CD14-positive monocyte (primary cell): Measurements from ENCODE around the gene CPEB3. TPM values are rescaled to one million over a fixed set of nuclear protein-coding genes. Genes with fewer than 3 reads are reported as not detected.
A peak's percentile ranks its signal among the peaks of the same experiment; 100 is the strongest.

Experiments
- DNase-seq, 3 donors: peaks; one replicate each; pipeline ENCODE4 v3.0.0-alpha.2; 2011 to 2022
- H2AFZ ChIP-seq: 2 replicates; pipeline ENCODE4 v1.6.0; 2012; ENCODE audit warnings: mild to moderate bottlenecking, low read depth, low read length, inconsistent platforms; ENCODE audit not compliant: insufficient read depth, poor library complexity, severe bottlenecking
- H3K27ac ChIP-seq, 2 donors: 1 replicate in 1 of 2; 2 replicates in 1 of 2; pipeline ENCODE4 v1.5.1; 2012 to 2013; ENCODE audit warnings: low read length in 2 of 2, control low read depth in 1 of 2, inconsistent platforms in 1 of 2, low read depth in 1 of 2, mild to moderate bottlenecking in 1 of 2
- H3K27me3 ChIP-seq, 2 donors: one replicate each; pipeline versions ENCODE4 v1.6.0 to v1.6.1; 2011 to 2013; ENCODE audit warnings: low read length in 2 of 2; ENCODE audit not compliant: control insufficient read depth in 2 of 2, insufficient read depth in 2 of 2
- H3K36me3 ChIP-seq, 2 donors: replicated peaks in 1 of 2; 1 replicate in 1 of 2; 2 replicates in 1 of 2; pipeline versions ENCODE4 v1.5.1 to v1.6.1; 2012 to 2013; ENCODE audit warnings: low read length in 2 of 2, control low read depth in 1 of 2, inconsistent platforms in 1 of 2, mild to moderate bottlenecking in 1 of 2; ENCODE audit not compliant: insufficient read depth in 2 of 2, control insufficient read depth in 1 of 2
- H3K4me1 ChIP-seq, 2 donors: 1 replicate in 1 of 2; 2 replicates in 1 of 2; pipeline versions ENCODE4 v1.5.1 to v1.6.1; 2012 to 2013; ENCODE audit warnings: low read length in 2 of 2, control low read depth in 1 of 2, inconsistent platforms in 1 of 2, mild to moderate bottlenecking in 1 of 2, moderate library complexity in 1 of 2; ENCODE audit not compliant: insufficient read depth in 2 of 2, control insufficient read depth in 1 of 2
- H3K4me2 ChIP-seq: replicated peaks from 2 replicates; pipeline ENCODE3; 2012; ENCODE audit warnings: low read length, moderate library complexity, mild to moderate bottlenecking; ENCODE audit not compliant: poor library complexity, severe bottlenecking; ENCODE audit errors: extremely low read depth
- H3K4me3 ChIP-seq, 3 experiments: fragments of 200-600 bp in 1 of 3; sonication (generic) in 1 of 3; replicated peaks in 1 of 3; 1 replicate in 2 of 3; 2 replicates in 1 of 3; pipeline ENCODE4 v1.5.1; 2011 to 2013; ENCODE audit warnings: low read length in 3 of 3, mild to moderate bottlenecking in 3 of 3, control low read depth in 2 of 3, low read depth in 2 of 3, inconsistent platforms in 1 of 3, moderate library complexity in 1 of 3
- H3K79me2 ChIP-seq: 2 replicates; pipeline ENCODE4 v1.6.0; 2012; ENCODE audit warnings: mild to moderate bottlenecking, control low read depth, inconsistent platforms, low read length, moderate library complexity; ENCODE audit not compliant: insufficient read depth
- H3K9ac ChIP-seq: 2 replicates; pipeline ENCODE4 v1.6.0; 2017; ENCODE audit warnings: low read length, mild to moderate bottlenecking; ENCODE audit not compliant: insufficient read depth, poor library complexity, severe bottlenecking
- H3K9me3 ChIP-seq, 2 donors: replicated peaks in 1 of 2; 1 replicate in 1 of 2; 2 replicates in 1 of 2; pipeline versions ENCODE4 v1.5.1 to v1.6.1; 2012 to 2013; ENCODE audit warnings: low read length in 2 of 2, control low read depth in 1 of 2; ENCODE audit not compliant: control insufficient read depth in 1 of 2, insufficient read depth in 1 of 2
- H4K20me1 ChIP-seq: 2 replicates; pipeline ENCODE4 v1.6.0; 2012; ENCODE audit warnings: mild to moderate bottlenecking, low read length, control low read depth, moderate library complexity; ENCODE audit not compliant: insufficient read depth
- H3K27ac Mint-ChIP-seq, 7 donors: one replicate each; pipeline ENCODE4 v1.8.0; 2020; ENCODE audit warnings: mild to moderate bottlenecking in 7 of 7, mixed read lengths in 7 of 7, moderate library complexity in 6 of 7, inconsistent platforms in 2 of 7
- H3K27me3 Mint-ChIP-seq, 3 donors: one replicate each; pipeline ENCODE4 v1.8.0; 2021 to 2022; ENCODE audit warnings: low read depth in 3 of 3, mild to moderate bottlenecking in 3 of 3, mixed read lengths in 3 of 3, moderate library complexity in 3 of 3, inconsistent platforms in 1 of 3
- H3K36me3 Mint-ChIP-seq, 2 donors: one replicate each; pipeline ENCODE4 v1.8.0; 2020; ENCODE audit warnings: mixed read lengths in 2 of 2, inconsistent platforms in 1 of 2, mild to moderate bottlenecking in 1 of 2
- H3K4me1 Mint-ChIP-seq: one replicate; pipeline ENCODE4 v1.8.0; 2020; ENCODE audit warnings: mild to moderate bottlenecking, mixed read lengths
- H3K4me3 Mint-ChIP-seq, 2 donors: one replicate each; pipeline ENCODE4 v1.8.0; 2020; ENCODE audit warnings: mild to moderate bottlenecking in 2 of 2, mixed read lengths in 2 of 2, moderate library complexity in 1 of 2
- H3K9me3 Mint-ChIP-seq, 7 donors: one replicate each; pipeline ENCODE4 v1.8.0; 2020 to 2022; ENCODE audit warnings: mixed read lengths in 7 of 7, mild to moderate bottlenecking in 6 of 7, moderate library complexity in 6 of 7, inconsistent platforms in 2 of 7
- CTCF ChIP-seq: fragments of 200-600 bp; IDR thresholded peaks from one replicate; pipeline ENCODE4 v1.8.0; 2022; ENCODE audit warnings: antibody characterized with exemption, mild to moderate bottlenecking
- WGBS: methylation state at CpG from one replicate; pipeline ENCODE4 v1.1.5; 2013; ENCODE audit warnings: missing lambda C conversion rate; ENCODE audit not compliant: insufficient coverage; 5-methylcytosine and 5-hydroxymethylcytosine counted together
- intact Hi-C, 2 donors: fragments of 100-400 bp; cut with micrococcal nuclease; formaldehyde crosslinking; loops; one replicate each; pipeline versions ENCODE4 v1.15.0 to v1.15.1; 2023
- polyA plus RNA-seq, 3 donors: library from polyadenylated mRNA; depleted of rRNA in 1 of 3; unstranded in 2 of 3; stranded (reverse) in 1 of 3; fragments of 300-500 nt in 2 of 3; fragments of >200 nt in 1 of 3; fragmentation: Illumina TruSeq in 2 of 3; gene quantifications; 1 replicate in 2 of 3; 2 replicates in 1 of 3; pipeline ENCODE4 v1.2.3, GENCODE V29; 2012 to 2021

The CPEB3 gene
- polyA plus RNA-seq, 3 donors: 1.8 to 2.9 (median 2.1) TPM

GRCh38 chr10:92103376-92104090, 187.3 kb downstream of the CPEB3 start:
- no peak overlapping the region for H3K4me2 ChIP-seq
- H3K36me3 ChIP-seq: peaks cover 0 to 13% of the 10 kb centered on the region in 2 donors
- no peak overlapping the region for H3K27ac ChIP-seq
- no peak overlapping the region for H2AFZ ChIP-seq
- Mint-ChIP-seq H3K9me3 (no peaks in the 10 kb centered on the region), H3K27me3 (peaks cover 0 to 1% (median 0%) of the 10 kb centered on the region in 3 donors), H3K4me3 (no peak overlapping the region), H3K4me1 (peaks cover 16% of the 10 kb centered on the region), H3K36me3 (peaks cover 13 to 17% of the 10 kb centered on the region in 2 donors), H3K27ac (no peak overlapping the region)
- no peaks in the 10 kb centered on the region for H3K79me2 ChIP-seq
- H3K9ac ChIP-seq: no peak overlapping the region
- no peaks in the 10 kb centered on the region for H3K27me3 ChIP-seq
- H3K4me1 ChIP-seq: peaks cover 13 to 17% of the 10 kb centered on the region in 2 donors
- no peaks in the 10 kb centered on the region for H3K9me3 ChIP-seq
- 100% methylated on average over 1 of the region's 2 CpGs for WGBS
- no peak for TF ChIP-seq CTCF
- peaks cover 18% of the 10 kb centered on the region for H4K20me1 ChIP-seq
- H3K4me3 ChIP-seq: no peak overlapping the region
- intact Hi-C loops: loop anchor here in 1 of 2 donors (5.0 kb wide), 2 partner anchors 44 to 189 kb away; partner anchors contain the start of genes CPEB3 and MARCHF5
- DNase-seq: no peak

DNA sequence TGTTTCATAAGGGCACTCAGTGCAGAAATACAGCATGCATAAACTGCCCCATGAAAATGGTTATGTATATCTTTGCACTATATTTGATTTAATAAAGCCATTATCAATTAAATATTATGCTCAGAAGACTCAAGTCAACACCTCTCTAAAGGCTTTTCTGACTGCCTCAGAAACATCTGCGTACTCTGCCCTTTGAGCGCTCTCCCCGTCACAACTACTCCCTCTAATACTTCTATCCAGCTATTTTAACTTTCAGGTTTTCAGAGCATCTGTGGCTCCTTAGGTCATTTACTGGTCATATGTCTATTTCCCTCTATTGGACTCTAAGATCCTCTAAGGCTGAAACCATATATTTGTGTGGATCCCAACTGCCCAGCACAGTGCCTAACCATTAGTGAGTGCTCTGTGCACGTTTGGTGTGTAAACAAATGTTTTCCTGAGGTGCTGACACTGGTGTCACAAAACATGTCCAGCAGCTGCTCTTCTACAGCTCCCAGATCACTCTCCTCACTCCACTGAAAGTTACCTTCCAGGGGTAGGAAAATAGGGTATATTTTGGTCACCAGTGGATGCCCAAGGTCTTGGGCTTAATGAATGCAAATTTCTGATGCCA, 188.2 kb downstream of the CPEB3 start:
- Histone ChIP-seq H3K9ac (no peak overlapping the region), H3K4me2 (no peak overlapping the region), H2AFZ (no peak overlapping the region), H3K4me1 (peaks cover 13 to 17% of the 10 kb centered on the region in 2 donors), H3K36me3 (peaks cover 0 to 9% of the 10 kb centered on the region in 2 donors), H3K9me3 (no peaks in the 10 kb centered on the region), H3K27ac (no peak overlapping the region), H4K20me1 (peaks cover 15% of the 10 kb centered on the region), H3K79me2 (no peaks in the 10 kb centered on the region), H3K27me3 (no peaks in the 10 kb centered on the region), H3K4me3 (no peak overlapping the region)
- no peak for DNase-seq
- Mint-ChIP-seq H3K27me3 (peaks cover 0 to 1% (median 0%) of the 10 kb centered on the region in 3 donors), H3K36me3 (peaks cover 15 to 20% of the 10 kb centered on the region in 2 donors), H3K27ac (peak overlapping the region in 1 of 7 donors; percentile 50), H3K4me3 (no peak overlapping the region), H3K4me1 (peaks cover 16% of the 10 kb centered on the region), H3K9me3 (no peaks in the 10 kb centered on the region)
- TF ChIP-seq CTCF: no peak
- intact Hi-C loops: loop anchor here in 1 of 2 donors (5.0 kb wide), 2 partner anchors 45 to 190 kb away; partner anchors contain the start of genes CPEB3 and MARCHF5
- 100% methylated on average over 3 of the region's 4 CpGs for WGBS
